Esophagus squamous epithelium (tissue), 5 donors: ENCODE data around the gene IRX5. TPM values are rescaled to one million over a fixed set of nuclear protein-coding genes. Genes with fewer than 3 reads are reported as not detected.

Experiments
- DNase-seq: peaks from one replicate; lab custom pipeline; 2025; lab: John Stamatoyannopoulos, UW
- H3K27ac ChIP-seq, 4 donors: fragments of 200-600 bp; sonication (generic); one replicate each; pipeline ENCODE4 v1.5.1; 2016 to 2019; ENCODE audit warnings: mild to moderate bottlenecking in 1 of 4
- H3K27me3 ChIP-seq, 4 donors: fragments of 200-600 bp; sonication (generic); 1 replicate in 3 of 4; 2 replicates in 1 of 4; pipeline versions ENCODE4 v1.5.1 to v1.6.0; 2017 to 2021; ENCODE audit warnings: antibody characterized with exemption in 1 of 4
- H3K36me3 ChIP-seq, 3 donors: fragments of 200-600 bp; sonication (generic); one replicate each; pipeline ENCODE4 v1.5.1; 2016 to 2019
- H3K4me1 ChIP-seq, 3 donors: fragments of 200-600 bp; sonication (generic); one replicate each; pipeline ENCODE4 v1.5.1; 2017 to 2019
- H3K4me3 ChIP-seq, 4 donors: fragments of 200-600 bp; sonication (generic); 1 replicate in 3 of 4; 2 replicates in 1 of 4; pipeline ENCODE4 v1.5.1; 2016 to 2019; ENCODE audit warnings: mild to moderate bottlenecking in 2 of 4, moderate library complexity in 1 of 4
- H3K9me3 ChIP-seq, 3 donors: fragments of 200-600 bp; sonication (generic); one replicate each; pipeline ENCODE4 v1.5.1; 2016 to 2019
- POLR2A ChIP-seq, 4 donors: fragments of 450-650 bp; IDR thresholded peaks; one replicate each; pipeline ENCODE4 v1.6.1; 2017; ENCODE audit warnings: antibody characterized with exemption in 4 of 4, mild to moderate bottlenecking in 4 of 4, moderate library complexity in 3 of 4
- WGBS, 2 donors: methylation state at CpG; one replicate each; pipeline ENCODE4 v1.1.5; 2018; 5-methylcytosine and 5-hydroxymethylcytosine counted together
- intact Hi-C: fragments of 100-400 bp; cut with DNase I; formaldehyde crosslinking; loops from one replicate; pipeline ENCODE4 v1.15.0; 2022
- total RNA-seq, 4 donors: library from RNA; depleted of rRNA; stranded (reverse); fragments of >200 nt; gene quantifications; one replicate each; pipeline ENCODE4 v1.1.0, GENCODE V29; 2016
- TF ChIP-seq, protein P1 (sequence below), 6 experiments: fragments of 450-650 bp in 4 of 6; fragments of 200-600 bp in 2 of 6; sonication (generic) in 2 of 6; IDR thresholded peaks; one replicate each; pipeline ENCODE4 v1.5.1; 2016 to 2019; ENCODE audit warnings: antibody characterized with exemption in 6 of 6, mild to moderate bottlenecking in 4 of 6, moderate library complexity in 4 of 6
- donor health status: DM: yes; HTN: yes; CAD: no.

The IRX5 gene
- total RNA-seq, result 10 to 100 TPM; 11.9 to 23.5 (median 14.0) TPM

DNA sequence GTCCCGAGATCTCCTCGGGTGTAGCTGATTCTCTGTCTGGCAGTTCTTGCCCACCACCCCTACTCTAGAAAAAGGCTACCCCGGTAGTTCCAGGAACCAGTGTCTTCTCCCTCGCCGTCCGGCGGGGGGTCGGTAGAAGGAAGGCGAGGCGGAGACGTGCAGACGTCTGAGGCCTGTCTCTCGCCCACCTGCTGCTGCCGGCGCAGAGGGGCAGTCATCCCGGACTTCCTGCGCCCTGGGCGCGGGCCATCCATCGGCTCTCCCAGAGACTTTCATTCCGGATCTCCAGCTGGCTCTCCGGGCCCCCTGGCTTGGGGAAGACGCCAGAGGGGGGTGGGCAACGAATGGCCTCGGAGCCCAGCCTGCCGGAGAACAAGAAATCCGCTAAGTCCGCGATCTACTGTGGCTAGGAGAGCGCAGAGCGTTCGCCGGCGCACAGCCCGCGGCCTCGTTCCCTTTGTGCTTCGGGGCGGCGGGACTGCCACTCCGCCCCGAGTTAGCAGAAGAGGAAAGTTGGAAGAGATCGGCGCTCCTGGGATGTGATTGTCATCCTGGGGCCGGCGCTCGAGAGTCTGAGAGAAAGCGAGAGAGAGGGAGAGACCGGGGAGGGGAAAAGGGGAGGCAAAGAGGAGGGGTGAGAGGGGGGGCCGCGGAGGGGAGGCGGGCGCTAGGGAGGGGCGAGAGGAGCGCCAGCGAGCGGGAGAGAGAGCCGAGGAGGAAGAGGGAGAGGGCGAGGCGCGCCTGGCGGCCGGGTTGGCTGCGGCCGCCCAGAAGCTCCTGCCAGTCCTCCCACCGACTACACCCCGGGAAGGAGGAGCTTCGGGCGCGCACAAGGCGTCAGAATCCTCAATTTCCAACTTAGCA is at the start of gene IRX5:
Gene IRX5, plus strand, starts transcription at position 861 of the 864 bp plus-strand sequence. CDS start 334 bp downstream, outside the sequence.
- Histone ChIP-seq H3K4me3 (peak within 1 kb of the TSS; percentile 52 to 79 (median 68)), H3K27ac (peak within 1 kb of the TSS; percentile 91 to 94 (median 92)), H3K27me3 (peaks cover 0 to 94% (median 30%) of the 10 kb centered on the region in 4 donors), H3K9me3 (no peaks in the 10 kb centered on the region), H3K4me1 (peaks cover 7 to 92% (median 16%) of the 10 kb centered on the region in 3 donors), H3K36me3 (peaks cover 0 to 12% (median 0%) of the 10 kb centered on the region in 3 donors)
- DNase-seq, result no peak
- TF ChIP-seq, protein P1, sequence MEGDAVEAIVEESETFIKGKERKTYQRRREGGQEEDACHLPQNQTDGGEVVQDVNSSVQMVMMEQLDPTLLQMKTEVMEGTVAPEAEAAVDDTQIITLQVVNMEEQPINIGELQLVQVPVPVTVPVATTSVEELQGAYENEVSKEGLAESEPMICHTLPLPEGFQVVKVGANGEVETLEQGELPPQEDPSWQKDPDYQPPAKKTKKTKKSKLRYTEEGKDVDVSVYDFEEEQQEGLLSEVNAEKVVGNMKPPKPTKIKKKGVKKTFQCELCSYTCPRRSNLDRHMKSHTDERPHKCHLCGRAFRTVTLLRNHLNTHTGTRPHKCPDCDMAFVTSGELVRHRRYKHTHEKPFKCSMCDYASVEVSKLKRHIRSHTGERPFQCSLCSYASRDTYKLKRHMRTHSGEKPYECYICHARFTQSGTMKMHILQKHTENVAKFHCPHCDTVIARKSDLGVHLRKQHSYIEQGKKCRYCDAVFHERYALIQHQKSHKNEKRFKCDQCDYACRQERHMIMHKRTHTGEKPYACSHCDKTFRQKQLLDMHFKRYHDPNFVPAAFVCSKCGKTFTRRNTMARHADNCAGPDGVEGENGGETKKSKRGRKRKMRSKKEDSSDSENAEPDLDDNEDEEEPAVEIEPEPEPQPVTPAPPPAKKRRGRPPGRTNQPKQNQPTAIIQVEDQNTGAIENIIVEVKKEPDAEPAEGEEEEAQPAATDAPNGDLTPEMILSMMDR (IDR thresholded peaks at IDR 0.05), result peak in 3 of 6 experiments; percentile 18 to 42 (median 35)
- peak in 3 of 4 donors; percentile 4 to 55 (median 39) for TF ChIP-seq POLR2A (IDR thresholded peaks at IDR 0.05)
- 0 to 4% methylated on average over 17 to 25 of the region's 71 CpGs for WGBS, 2 donors
- intact Hi-C loops, result loop anchor here (5.0 kb wide), 2 partner anchors 283 to 643 kb away; partner anchors contain the start of gene IRX3

GRCh38 chr16:54882556-54882955 is 48.1 kb upstream of the IRX5 start:
- Histone ChIP-seq H3K36me3 (no peaks in the 10 kb centered on the region), H3K27ac (no peak overlapping the region), H3K4me3 (no peak overlapping the region), H3K9me3 (peaks cover 0 to 11% (median 0%) of the 10 kb centered on the region in 3 donors), H3K27me3 (peaks cover 0 to 11% (median 0%) of the 10 kb centered on the region in 4 donors), H3K4me1 (no peaks in the 10 kb centered on the region)
- intact Hi-C loops, result no loop called here
- WGBS, 2 donors, result 32 to 42% methylated on average over 2 of the region's 2 CpGs
- no peak for DNase-seq
- no peak for TF ChIP-seq POLR2A (IDR thresholded peaks at IDR 0.05)
- TF ChIP-seq, protein P1 (IDR thresholded peaks at IDR 0.05), result no peak

GRCh38 chr16:54883358-54883757 is 47.3 kb upstream of the IRX5 start:
- 85 to 89% methylated on average over 1 of the region's 1 CpG for WGBS, 2 donors
- no peak for TF ChIP-seq POLR2A (IDR thresholded peaks at IDR 0.05)
- TF ChIP-seq, protein P1 (IDR thresholded peaks at IDR 0.05), result no peak
- Histone ChIP-seq H3K36me3 (no peaks in the 10 kb centered on the region), H3K27ac (no peak overlapping the region), H3K9me3 (peaks cover 0 to 11% (median 0%) of the 10 kb centered on the region in 3 donors), H3K4me1 (no peaks in the 10 kb centered on the region), H3K4me3 (no peak overlapping the region), H3K27me3 (peaks cover 0 to 11% (median 0%) of the 10 kb centered on the region in 4 donors)
- intact Hi-C loops, result no loop called here
- DNase-seq, result no peak

DNA sequence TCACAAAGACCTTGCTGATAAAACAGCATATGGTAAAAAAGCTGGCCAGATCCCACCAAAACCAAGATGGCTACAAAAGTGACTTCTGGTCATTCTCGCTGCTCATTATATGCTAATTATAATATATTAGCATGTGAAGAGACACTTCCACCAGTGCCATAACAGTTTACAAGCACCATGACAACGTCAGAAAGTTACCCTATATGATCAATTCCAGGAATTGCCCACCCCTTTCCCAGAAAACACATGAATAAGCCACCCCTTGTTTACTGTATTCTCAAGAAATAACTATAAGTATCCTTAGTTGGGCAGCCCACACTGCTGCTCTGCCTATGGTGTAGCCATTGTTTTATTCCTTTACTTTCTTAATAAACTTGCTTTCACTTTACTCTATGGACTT is 44.6 kb upstream of the IRX5 start:
- peaks cover 0 to 11% (median 0%) of the 10 kb centered on the region in 3 donors for H3K9me3 ChIP-seq
- H3K36me3 ChIP-seq, result no peaks in the 10 kb centered on the region
- DNase-seq, result no peak
- peaks cover 0 to 11% (median 0%) of the 10 kb centered on the region in 4 donors for H3K27me3 ChIP-seq
- no peak overlapping the region for H3K4me3 ChIP-seq
- H3K27ac ChIP-seq, result no peak overlapping the region
- TF ChIP-seq POLR2A (IDR thresholded peaks at IDR 0.05), result no peak
- TF ChIP-seq, protein P1 (IDR thresholded peaks at IDR 0.05), result no peak
- H3K4me1 ChIP-seq, result no peaks in the 10 kb centered on the region
- WGBS, 2 donors, result 75 to 78% methylated on average over 2 of the region's 2 CpGs
- intact Hi-C loops, result no loop called here

DNA sequence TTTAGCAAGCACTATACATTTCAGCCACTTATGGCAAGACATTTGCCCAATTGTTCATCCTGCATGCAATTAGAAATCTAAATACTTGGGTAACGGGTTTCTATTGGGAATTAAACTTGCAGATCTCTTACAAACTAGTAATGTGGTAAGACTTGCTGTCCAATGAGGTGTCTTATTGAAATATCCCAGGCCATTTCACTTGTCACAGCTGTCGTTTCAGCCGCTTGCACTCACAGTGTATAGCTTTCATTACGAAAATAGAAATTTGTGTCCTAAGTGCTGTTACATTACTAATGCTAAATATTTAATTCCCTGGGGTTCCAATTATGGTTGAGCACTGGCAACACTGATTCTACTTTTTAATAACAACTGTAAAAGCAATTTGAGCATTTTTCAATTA is 40.3 kb upstream of the IRX5 start:
- Histone ChIP-seq H3K27ac (no peak overlapping the region), H3K4me3 (no peak overlapping the region), H3K36me3 (no peaks in the 10 kb centered on the region), H3K27me3 (peaks cover 0 to under 1% (median 0%) of the 10 kb centered on the region in 4 donors), H3K9me3 (no peaks in the 10 kb centered on the region), H3K4me1 (no peaks in the 10 kb centered on the region)
- WGBS, 2 donors, result 62 to 83% methylated on average over 4 of the region's 4 CpGs
- DNase-seq, result no peak
- intact Hi-C loops, result no loop called here
- no peak for TF ChIP-seq POLR2A (IDR thresholded peaks at IDR 0.05)
